ENCODE results near the gene CALR.
"Not testable (repeated sequence)": the region's sequence is repeated elsewhere in the genome, so short reads cannot be mapped to it uniquely, and the experiment has no call there.

CALR gene

DNA sequence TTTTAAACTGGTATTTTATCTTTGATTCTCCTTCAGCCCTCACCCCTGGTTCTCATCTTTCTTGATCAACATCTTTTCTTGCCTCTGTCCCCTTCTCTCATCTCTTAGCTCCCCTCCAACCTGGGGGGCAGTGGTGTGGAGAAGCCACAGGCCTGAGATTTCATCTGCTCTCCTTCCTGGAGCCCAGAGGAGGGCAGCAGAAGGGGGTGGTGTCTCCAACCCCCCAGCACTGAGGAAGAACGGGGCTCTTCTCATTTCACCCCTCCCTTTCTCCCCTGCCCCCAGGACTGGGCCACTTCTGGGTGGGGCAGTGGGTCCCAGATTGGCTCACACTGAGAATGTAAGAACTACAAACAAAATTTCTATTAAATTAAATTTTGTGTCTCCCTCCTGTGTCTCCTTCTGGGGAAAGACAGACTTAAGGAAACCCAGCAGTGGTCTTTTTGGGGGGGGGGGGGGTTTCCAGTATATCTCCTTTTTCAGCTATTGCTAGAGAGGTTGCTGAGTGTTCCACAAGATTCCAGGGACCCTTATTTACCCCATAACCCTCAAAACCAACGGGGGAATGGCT is 5.8 kb downstream of the CALR start:
- Histone ChIP-seq H3K27ac (ENCODE audit: low read depth, low read length) (peak overlapping the region; percentile 85), H3K36me3 (ENCODE audit: control insufficient read depth in 5 of 5, insufficient read depth in 5 of 5, low read length in 5 of 5) (peaks cover 0 to 72% (median 59%) of the 10 kb centered on the region in 5 donors)

DNA sequence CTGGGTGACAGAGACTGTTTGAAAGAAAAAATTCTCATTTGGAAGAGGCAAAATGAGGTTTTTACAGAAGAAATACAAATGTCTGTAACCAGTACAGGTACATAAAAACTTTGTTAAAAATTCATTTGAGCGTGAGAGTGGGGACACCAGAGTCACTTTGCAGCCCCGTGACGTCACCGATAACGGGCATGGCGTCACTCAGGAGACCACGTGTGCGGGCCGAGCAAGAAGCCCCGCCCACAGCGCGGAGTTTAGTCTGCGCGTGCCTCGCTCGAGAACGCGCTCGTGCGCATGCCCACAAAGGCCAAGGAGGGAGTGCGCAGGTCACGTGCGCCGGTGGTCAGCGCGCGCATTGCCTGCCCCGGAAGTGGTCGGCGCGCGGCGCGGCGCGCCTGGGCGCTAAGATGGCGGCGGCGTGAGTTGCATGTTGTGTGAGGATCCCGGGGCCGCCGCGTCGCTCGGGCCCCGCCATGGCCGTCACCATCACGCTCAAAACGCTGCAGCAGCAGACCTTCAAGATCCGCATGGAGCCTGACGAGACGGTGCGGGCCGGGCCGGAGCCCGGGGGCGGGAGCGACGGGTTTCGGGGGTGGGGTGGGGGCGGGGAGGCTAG is 7.2 kb downstream of the CALR start, which contains the start of gene RAD23A:
TSS of gene RAD23A (plus strand) at position 384 of the 613 bp plus-strand sequence. CDS start at position 471, 87 bp downstream.
- Histone ChIP-seq H3K9ac (ENCODE audit: low read length in 5 of 5) (peak within 1 kb of the TSS; percentile 79 to 96 (median 89)), H3K4me3 (ENCODE audit: low read depth in 1 of 5, low read length in 5 of 5) (peak within 1 kb of the TSS; percentile 73 to 85 (median 83)), H3K27me3 (ENCODE audit: control insufficient read depth in 5 of 5, insufficient read depth in 4 of 5, low read length in 5 of 5) (no peaks in the 10 kb centered on the region), H3K9me3 (ENCODE audit: control insufficient read depth in 5 of 5, low read length in 5 of 5) (no peaks in the 10 kb centered on the region), H3K4me1 (ENCODE audit: control insufficient read depth in 5 of 5, insufficient read depth in 5 of 5, low read length in 5 of 5) (peaks cover 6 to 28% (median 26%) of the 10 kb centered on the region in 5 donors), H3K27ac (ENCODE audit: low read depth, low read length) (peak within 1 kb of the TSS; percentile 85), H3K36me3 (ENCODE audit: control insufficient read depth in 5 of 5, insufficient read depth in 5 of 5, low read length in 5 of 5) (peaks cover 0 to 73% (median 63%) of the 10 kb centered on the region in 5 donors)

More for the DNA sequence above, 5.8 kb downstream of the CALR start:
- Histone ChIP-seq H3K4me3 (ENCODE audit: low read depth in 1 of 5, low read length in 5 of 5) (no peak overlapping the region), H3K4me1 (ENCODE audit: control insufficient read depth in 5 of 5, insufficient read depth in 5 of 5, low read length in 5 of 5) (peaks cover 12 to 42% (median 35%) of the 10 kb centered on the region in 5 donors), H3K9me3 (ENCODE audit: control insufficient read depth in 5 of 5, low read length in 5 of 5) (no peaks in the 10 kb centered on the region), H3K9ac (ENCODE audit: low read length in 5 of 5) (no peak overlapping the region), H3K27me3 (ENCODE audit: control insufficient read depth in 5 of 5, insufficient read depth in 4 of 5, low read length in 5 of 5) (no peaks in the 10 kb centered on the region)

DNA sequence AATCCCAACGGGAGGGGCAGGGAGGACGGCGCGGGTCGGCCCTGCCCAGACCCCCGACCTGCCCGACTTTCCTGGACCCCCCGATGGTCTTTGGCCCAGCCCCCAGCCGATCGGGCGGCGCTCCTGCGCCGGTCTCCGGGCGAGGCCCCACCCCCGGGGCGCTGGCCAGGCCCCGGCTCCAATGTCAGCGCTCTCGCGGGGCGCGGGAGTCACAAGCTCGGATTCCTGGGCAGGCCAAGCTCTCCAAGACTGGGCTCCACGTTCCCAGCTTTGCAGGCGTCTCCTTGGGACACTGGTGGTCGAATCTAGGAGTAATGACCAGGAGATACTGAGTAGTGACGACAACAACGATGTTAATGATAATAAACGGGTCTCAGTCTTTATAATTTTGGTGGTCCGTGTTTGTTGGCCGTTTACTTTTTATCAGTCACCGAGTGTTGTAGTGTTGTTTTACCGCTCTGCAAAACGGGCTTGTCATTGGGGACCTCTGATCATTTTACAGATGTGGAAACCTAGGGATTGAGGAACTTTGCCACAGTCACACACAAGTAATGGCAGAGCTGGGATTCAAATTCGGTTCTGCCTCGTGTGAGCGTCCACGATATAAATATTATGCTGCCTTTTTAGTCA is 7.8 kb downstream of the CALR start:
- peak overlapping the region; percentile 79 to 96 (median 89) for H3K9ac ChIP-seq (ENCODE audit: low read length in 5 of 5)
- peak overlapping the region; percentile 85 for H3K27ac ChIP-seq (ENCODE audit: low read depth, low read length)
- no peaks in the 10 kb centered on the region for H3K9me3 ChIP-seq (ENCODE audit: control insufficient read depth in 5 of 5, low read length in 5 of 5)
- peak overlapping the region; percentile 73 to 85 (median 83) for H3K4me3 ChIP-seq (ENCODE audit: low read depth in 1 of 5, low read length in 5 of 5)
- H3K36me3 ChIP-seq (ENCODE audit: control insufficient read depth in 5 of 5, insufficient read depth in 5 of 5, low read length in 5 of 5), result peaks cover 0 to 73% (median 63%) of the 10 kb centered on the region in 5 donors
- no peaks in the 10 kb centered on the region for H3K27me3 ChIP-seq (ENCODE audit: control insufficient read depth in 5 of 5, insufficient read depth in 4 of 5, low read length in 5 of 5)
- H3K4me1 ChIP-seq (ENCODE audit: control insufficient read depth in 5 of 5, insufficient read depth in 5 of 5, low read length in 5 of 5), result peaks cover 6 to 24% (median 21%) of the 10 kb centered on the region in 5 donors

DNA sequence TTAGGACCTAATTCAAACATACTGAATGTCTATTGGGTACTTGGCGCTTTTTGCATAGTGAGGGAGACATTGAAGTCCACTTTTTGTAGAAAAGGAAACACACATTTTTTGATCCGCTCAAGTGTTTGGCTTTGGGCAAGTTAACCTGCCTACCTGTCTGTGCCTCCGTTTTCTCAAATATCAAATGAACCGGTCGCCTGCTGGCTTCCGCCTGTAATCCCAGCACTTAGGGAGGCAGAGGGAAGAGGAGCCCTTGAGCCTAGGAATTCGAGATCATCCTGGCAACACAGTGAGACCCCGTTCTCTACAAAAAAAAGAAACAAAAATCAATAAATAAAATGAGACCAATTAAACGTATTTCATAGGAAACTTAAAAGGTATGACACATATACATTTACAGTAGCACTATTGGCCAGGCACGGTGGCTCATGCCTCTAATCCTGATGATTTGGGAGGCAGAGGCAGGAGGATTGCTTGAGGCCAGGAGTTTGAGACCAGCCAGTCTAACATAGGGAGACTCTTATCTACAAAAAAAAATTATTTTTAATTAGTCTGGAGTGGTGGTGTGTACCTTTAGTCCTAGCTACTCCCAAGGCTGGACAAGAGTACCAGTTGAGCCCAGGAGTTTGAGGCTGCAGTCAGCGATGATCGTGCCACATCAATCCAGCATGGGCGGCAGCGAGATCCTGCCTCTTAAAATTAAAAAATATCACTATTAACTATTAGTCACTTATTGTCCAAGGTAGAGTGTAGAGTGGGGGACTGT is 8.5 kb downstream of the CALR start:
- no peaks in the 10 kb centered on the region for H3K9me3 ChIP-seq (ENCODE audit: control insufficient read depth in 5 of 5, low read length in 5 of 5)
- H3K4me3 ChIP-seq (ENCODE audit: low read depth in 1 of 5, low read length in 5 of 5), result peak overlapping the region; percentile 73 to 85 (median 83)
- H3K9ac ChIP-seq (ENCODE audit: low read length in 5 of 5), result peak overlapping the region; percentile 79 to 96 (median 89)
- H3K27me3 ChIP-seq (ENCODE audit: control insufficient read depth in 5 of 5, insufficient read depth in 4 of 5, low read length in 5 of 5), result no peaks in the 10 kb centered on the region
- peaks cover 6 to 24% (median 21%) of the 10 kb centered on the region in 5 donors for H3K4me1 ChIP-seq (ENCODE audit: control insufficient read depth in 5 of 5, insufficient read depth in 5 of 5, low read length in 5 of 5)
- H3K36me3 ChIP-seq (ENCODE audit: control insufficient read depth in 5 of 5, insufficient read depth in 5 of 5, low read length in 5 of 5), result peaks cover 0 to 72% (median 62%) of the 10 kb centered on the region in 5 donors
- peak overlapping the region; percentile 85 for H3K27ac ChIP-seq (ENCODE audit: low read depth, low read length)

DNA sequence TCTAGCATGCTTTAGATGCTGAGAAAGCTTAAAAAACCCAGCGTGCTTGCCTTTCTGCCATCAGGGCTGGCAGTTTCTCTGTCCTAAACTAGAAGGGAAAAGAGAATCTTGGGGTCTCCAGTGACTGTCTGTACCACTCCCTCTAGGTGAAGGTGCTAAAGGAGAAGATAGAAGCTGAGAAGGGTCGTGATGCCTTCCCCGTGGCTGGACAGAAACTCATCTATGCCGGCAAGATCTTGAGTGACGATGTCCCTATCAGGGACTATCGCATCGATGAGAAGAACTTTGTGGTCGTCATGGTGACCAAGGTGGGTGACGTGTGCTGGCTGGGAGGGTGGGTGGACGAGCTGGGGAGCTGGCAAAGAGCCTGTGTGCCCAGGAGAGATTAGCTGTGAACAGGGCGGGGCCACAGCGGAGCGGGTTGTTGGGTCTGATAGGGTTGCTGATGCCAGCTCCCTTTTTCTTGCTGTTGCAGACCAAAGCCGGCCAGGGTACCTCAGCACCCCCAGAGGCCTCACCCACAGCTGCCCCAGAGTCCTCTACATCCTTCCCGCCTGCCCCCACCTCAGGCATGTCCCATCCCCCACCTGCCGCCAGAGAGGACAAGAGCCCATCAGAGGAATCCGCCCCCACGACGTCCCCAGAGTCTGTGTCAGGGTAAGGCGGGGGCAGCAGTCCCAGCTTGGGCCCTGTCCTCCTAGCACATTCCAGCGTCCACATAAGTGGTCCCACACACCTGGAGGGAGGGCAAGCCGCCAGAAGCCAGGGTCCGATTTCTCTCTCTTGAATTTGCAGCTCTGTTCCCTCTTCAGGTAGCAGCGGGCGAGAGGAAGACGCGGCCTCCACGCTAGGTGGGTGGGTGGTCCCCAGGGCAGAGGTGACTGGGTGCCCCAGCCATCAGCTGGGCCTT is 9.5 kb downstream of the CALR start:
- Histone ChIP-seq H3K4me3 (ENCODE audit: low read depth in 1 of 5, low read length in 5 of 5) (no peak overlapping the region), H3K27me3 (ENCODE audit: control insufficient read depth in 5 of 5, insufficient read depth in 4 of 5, low read length in 5 of 5) (no peaks in the 10 kb centered on the region), H3K9ac (ENCODE audit: low read length in 5 of 5) (peak overlapping the region in 1 of 5 donors; percentile 43), H3K9me3 (ENCODE audit: control insufficient read depth in 5 of 5, low read length in 5 of 5) (no peaks in the 10 kb centered on the region), H3K36me3 (ENCODE audit: control insufficient read depth in 5 of 5, insufficient read depth in 5 of 5, low read length in 5 of 5) (peaks cover 0 to 72% (median 64%) of the 10 kb centered on the region in 5 donors), H3K4me1 (ENCODE audit: control insufficient read depth in 5 of 5, insufficient read depth in 5 of 5, low read length in 5 of 5) (peaks cover 8 to 27% (median 24%) of the 10 kb centered on the region in 5 donors), H3K27ac (ENCODE audit: low read depth, low read length) (peak overlapping the region; percentile 85)

DNA sequence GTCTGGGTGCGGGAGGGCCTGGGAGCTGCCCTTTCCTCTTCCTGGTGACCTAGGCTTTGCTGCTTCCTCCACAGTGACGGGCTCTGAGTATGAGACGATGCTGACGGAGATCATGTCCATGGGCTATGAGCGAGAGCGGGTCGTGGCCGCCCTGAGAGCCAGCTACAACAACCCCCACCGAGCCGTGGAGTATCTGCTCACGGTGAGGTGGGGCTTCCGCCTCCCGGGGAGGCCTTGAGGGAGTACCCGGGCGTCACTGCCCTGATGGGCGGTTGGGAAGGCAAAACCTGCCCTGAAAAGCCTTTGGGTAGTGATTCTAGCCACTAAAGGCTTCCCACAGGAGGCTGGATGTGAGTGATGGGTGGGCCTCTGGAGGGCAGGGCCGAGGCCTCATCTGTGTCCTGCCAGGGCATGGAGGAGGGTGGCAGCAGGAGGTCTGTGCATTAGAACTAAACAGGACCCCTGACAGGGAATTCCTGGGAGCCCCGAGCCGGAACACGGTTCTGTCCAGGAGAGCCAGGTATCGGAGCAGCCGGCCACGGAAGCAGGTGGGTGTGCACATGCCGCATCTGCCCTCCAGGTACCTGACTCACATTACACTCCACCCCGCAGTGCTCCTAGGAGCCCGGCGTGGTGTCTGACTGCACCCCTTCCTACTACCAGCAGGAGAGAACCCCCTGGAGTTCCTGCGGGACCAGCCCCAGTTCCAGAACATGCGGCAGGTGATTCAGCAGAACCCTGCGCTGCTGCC is 10.4 kb downstream of the CALR start:
- no peaks in the 10 kb centered on the region for H3K9me3 ChIP-seq (ENCODE audit: control insufficient read depth in 5 of 5, low read length in 5 of 5)
- peaks cover 8 to 27% (median 25%) of the 10 kb centered on the region in 5 donors for H3K4me1 ChIP-seq (ENCODE audit: control insufficient read depth in 5 of 5, insufficient read depth in 5 of 5, low read length in 5 of 5)
- H3K27me3 ChIP-seq (ENCODE audit: control insufficient read depth in 5 of 5, insufficient read depth in 4 of 5, low read length in 5 of 5), result no peaks in the 10 kb centered on the region
- H3K27ac ChIP-seq (ENCODE audit: low read depth, low read length), result peak overlapping the region; percentile 49
- H3K4me3 ChIP-seq (ENCODE audit: low read depth in 1 of 5, low read length in 5 of 5), result no peak overlapping the region
- peak overlapping the region in 1 of 5 donors; percentile 43 for H3K9ac ChIP-seq (ENCODE audit: low read length in 5 of 5)
- peaks cover 0 to 71% (median 64%) of the 10 kb centered on the region in 5 donors for H3K36me3 ChIP-seq (ENCODE audit: control insufficient read depth in 5 of 5, insufficient read depth in 5 of 5, low read length in 5 of 5)

DNA sequence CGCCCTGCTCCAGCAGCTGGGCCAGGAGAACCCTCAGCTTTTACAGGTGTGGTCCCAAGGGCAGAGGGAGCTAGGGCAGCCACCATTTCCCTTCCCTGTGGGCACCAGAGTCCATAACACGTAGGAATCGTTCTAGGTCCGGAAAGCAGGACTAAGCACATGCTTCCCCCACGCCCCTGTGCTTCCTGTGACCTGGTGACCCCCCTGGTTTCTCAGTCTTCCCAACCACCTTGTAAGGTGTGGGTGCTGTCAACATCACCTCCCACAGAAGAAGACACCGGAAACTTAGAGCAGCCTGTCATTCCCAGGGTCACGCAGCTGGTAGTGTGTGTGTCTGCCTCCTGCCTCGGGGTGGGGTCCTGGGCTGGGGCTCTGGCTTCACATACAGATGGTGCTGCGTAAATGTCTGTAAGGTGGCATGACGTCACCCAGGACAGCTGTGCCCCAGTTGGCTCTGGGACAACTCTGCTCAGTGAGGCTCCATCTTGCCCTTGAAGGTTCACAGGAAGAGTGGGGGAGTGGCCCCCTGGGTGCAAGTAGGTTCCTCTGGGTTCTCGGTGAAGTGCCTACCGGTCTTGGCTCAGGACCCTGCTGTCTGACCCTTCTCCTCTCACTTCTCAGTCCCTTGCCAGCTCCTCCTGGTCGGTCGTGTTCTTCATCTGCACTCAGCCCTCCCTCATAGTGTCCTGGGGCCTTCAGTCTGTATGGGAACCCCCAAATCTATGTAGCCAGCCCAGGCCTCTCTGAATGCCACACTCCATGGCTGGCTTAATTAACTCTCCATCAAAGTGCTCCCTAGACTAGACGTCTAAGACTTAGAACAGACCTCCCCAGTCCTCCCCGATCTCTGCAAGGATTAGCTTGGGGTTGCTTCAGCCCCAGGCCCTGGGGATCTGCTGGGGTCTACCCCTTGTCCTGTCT is 11.2 kb downstream of the CALR start:
- no peaks in the 10 kb centered on the region for H3K9me3 ChIP-seq (ENCODE audit: control insufficient read depth in 5 of 5, low read length in 5 of 5)
- peaks cover 0 to 72% (median 67%) of the 10 kb centered on the region in 5 donors for H3K36me3 ChIP-seq (ENCODE audit: control insufficient read depth in 5 of 5, insufficient read depth in 5 of 5, low read length in 5 of 5)
- H3K9ac ChIP-seq (ENCODE audit: low read length in 5 of 5), result no peak overlapping the region
- H3K4me3 ChIP-seq (ENCODE audit: low read depth in 1 of 5, low read length in 5 of 5), result no peak overlapping the region
- no peaks in the 10 kb centered on the region for H3K27me3 ChIP-seq (ENCODE audit: control insufficient read depth in 5 of 5, insufficient read depth in 4 of 5, low read length in 5 of 5)
- peaks cover 8 to 31% (median 26%) of the 10 kb centered on the region in 5 donors for H3K4me1 ChIP-seq (ENCODE audit: control insufficient read depth in 5 of 5, insufficient read depth in 5 of 5, low read length in 5 of 5)
- peak overlapping the region; percentile 49 for H3K27ac ChIP-seq (ENCODE audit: low read depth, low read length)

DNA sequence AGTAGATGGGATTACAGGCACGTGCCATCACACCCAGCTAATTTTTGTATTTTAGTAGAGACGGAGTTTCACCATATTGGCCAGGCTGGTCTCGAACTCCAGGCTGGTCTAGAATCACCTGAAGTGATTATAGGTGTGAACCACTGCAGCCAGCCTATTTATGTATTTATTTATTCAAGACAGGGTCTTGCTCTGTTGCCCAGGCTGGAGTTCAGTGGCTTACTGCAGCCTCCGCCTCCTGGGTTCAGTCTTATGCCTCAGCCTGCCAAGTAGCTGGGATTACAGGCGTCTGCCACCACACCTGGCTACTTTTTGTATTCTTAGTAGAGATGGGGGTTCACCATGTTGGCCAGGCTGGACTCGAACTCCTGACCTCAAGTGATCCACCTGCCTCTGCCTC is 13.6 kb downstream of the CALR start:
- H3K27me3 ChIP-seq (ENCODE audit: control insufficient read depth in 5 of 5, insufficient read depth in 4 of 5, low read length in 5 of 5); H3K9me3 ChIP-seq (ENCODE audit: control insufficient read depth in 5 of 5, low read length in 5 of 5); H3K4me3 ChIP-seq (ENCODE audit: low read depth in 1 of 5, low read length in 5 of 5): not testable (repeated sequence)
- Histone ChIP-seq H3K9ac (ENCODE audit: low read length in 5 of 5) (peak overlapping the region in 1 of 5 donors; percentile 49), H3K27ac (ENCODE audit: low read depth, low read length) (peak overlapping the region; percentile 37), H3K36me3 (ENCODE audit: control insufficient read depth in 5 of 5, insufficient read depth in 5 of 5, low read length in 5 of 5) (peaks cover 0 to 71% (median 68%) of the 10 kb centered on the region in 5 donors), H3K4me1 (ENCODE audit: control insufficient read depth in 5 of 5, insufficient read depth in 5 of 5, low read length in 5 of 5) (peaks cover 2 to 37% (median 32%) of the 10 kb centered on the region in 5 donors)
